GM12878 (cell line): ENCODE data around the gene SACM1L. TPM values are rescaled to one million over a fixed set of nuclear protein-coding genes. Genes with fewer than 3 reads are reported as not detected.

Source experiments
- ATAC-seq: fragments of 200-7000 bp; cut with Tn5 transposase; 3 replicates; pipeline ENCODE4 v1.9.1; 2020; ENCODE audit warnings: mild to moderate bottlenecking, moderate library complexity
- BruUV-seq: library from RNA; stranded (reverse); fragments of 400-500 nt; replicated peaks from 2 replicates; lab custom pipeline; 2021; lab: Mats Ljungman, UMichigan
- CTCF ChIA-PET: fragments of 300-600 bp; sonication (Branson Sonifier 250); formaldehyde crosslinking; extraction: SDS; loops from one replicate; lab custom pipeline; 2021; ENCODE audit warnings: inconsistent platforms; lab: Yijun Ruan, JAX
- POLR2A ChIA-PET: fragments of 350-600 bp; formaldehyde crosslinking; extraction: SDS; loops from one replicate; lab custom pipeline; 2021; ENCODE audit warnings: inconsistent platforms; lab: Charles Lee
- RAD21 ChIA-PET: fragments of 300-600 bp; sonication (Branson Sonifier 250); formaldehyde crosslinking; loops from one replicate; lab custom pipeline; 2023; ENCODE audit warnings: antibody characterized with exemption; ENCODE audit not compliant: unreplicated experiment; lab: Charles Lee
- SMC1A ChIA-PET: fragments of 300-600 bp; sonication (Branson Sonifier 250); formaldehyde crosslinking; loops from one replicate; lab custom pipeline; 2023; ENCODE audit not compliant: unreplicated experiment, uncharacterized antibody; lab: Charles Lee
- DNase-seq: peaks from one replicate; pipeline ENCODE4 v3.0.0-alpha.2; 2011; ENCODE audit warnings: low read depth, low spot score
- FAIRE-seq: peaks from 3 replicates; lab custom pipeline; 2011; peaks lifted over from hg19 to GRCh38; lab: Jason Lieb, UNC
- H2AFZ ChIP-seq: 2 replicates; pipeline ENCODE4 v1.6.0; 2011; ENCODE audit warnings: low read depth, low read length, control low read depth; ENCODE audit not compliant: control insufficient read depth
- H3K27ac ChIP-seq: 2 replicates; pipeline ENCODE4 v1.5.1; 2011; ENCODE audit warnings: control low read depth; ENCODE audit not compliant: control insufficient read depth, insufficient read depth
- H3K27me3 ChIP-seq, 2 experiments: replicated peaks in 1 of 2; 2 replicates each; pipeline versions ENCODE4 v1.6.0 to v1.6.1; 2011; ENCODE audit warnings: low read length in 1 of 2; ENCODE audit not compliant: control insufficient read depth in 2 of 2, insufficient read depth in 2 of 2
- H3K36me3 ChIP-seq, 2 experiments: 2 replicates each; pipeline ENCODE4 v1.5.1; 2011; ENCODE audit warnings: low read length in 1 of 2; ENCODE audit not compliant: control insufficient read depth in 2 of 2, insufficient read depth in 2 of 2
- H3K4me1 ChIP-seq: 2 replicates; pipeline ENCODE4 v1.6.1; 2011; ENCODE audit warnings: mild to moderate bottlenecking, low read length, moderate library complexity, mixed read lengths; ENCODE audit not compliant: control insufficient read depth, insufficient read depth
- H3K4me2 ChIP-seq: 2 replicates; pipeline ENCODE4 v1.6.0; 2011; ENCODE audit warnings: control low read depth; ENCODE audit not compliant: control insufficient read depth, insufficient read depth
- H3K4me3 ChIP-seq: fragments of 200-600 bp; sonication (generic); 2 replicates; pipeline ENCODE4 v1.5.1; 2016
- H3K79me2 ChIP-seq: 2 replicates; pipeline ENCODE4 v1.6.0; 2011; ENCODE audit warnings: low read length; ENCODE audit not compliant: control insufficient read depth, insufficient read depth
- H3K9ac ChIP-seq: 2 replicates; pipeline ENCODE4 v1.8.0; 2011; ENCODE audit warnings: low read length, control low read depth, mixed read lengths; ENCODE audit not compliant: control insufficient read depth, insufficient read depth
- H3K9me3 ChIP-seq: replicated peaks from 3 replicates; pipeline ENCODE4 v1.5.1; 2011; ENCODE audit warnings: mild to moderate bottlenecking, low read length; ENCODE audit not compliant: control insufficient read depth, insufficient read depth
- H4K20me1 ChIP-seq: 2 replicates; pipeline ENCODE4 v1.6.0; 2011; ENCODE audit not compliant: control insufficient read depth, insufficient read depth
- BMI1 ChIP-seq: fragments of 450-650 bp; IDR thresholded peaks from 2 replicates; pipeline ENCODE4 v1.6.1; 2016; ENCODE audit warnings: mild to moderate bottlenecking, moderate library complexity, borderline replicate concordance
- MEF2A ChIP-seq: IDR thresholded peaks from 2 replicates; pipeline ENCODE4 v1.6.1; 2011; ENCODE audit warnings: low read depth, mild to moderate bottlenecking, low read length, moderate library complexity; ENCODE audit not compliant: insufficient read depth
- MYC ChIP-seq: IDR thresholded peaks from 2 replicates; pipeline ENCODE4 v1.6.1; 2011; ENCODE audit warnings: mild to moderate bottlenecking, low read length, moderate library complexity, inconsistent platforms; ENCODE audit not compliant: insufficient read depth, insufficient replicate concordance, insufficient read length, severe bottlenecking
- NFYB ChIP-seq: IDR thresholded peaks from 2 replicates; pipeline ENCODE4 v1.6.1; 2011; ENCODE audit warnings: low read depth, mild to moderate bottlenecking, low read length, improper control_type of control experiment, moderate library complexity; ENCODE audit not compliant: insufficient read depth
- TCF3 ChIP-seq: IDR thresholded peaks from 2 replicates; pipeline ENCODE4 v1.6.1; 2012; ENCODE audit warnings: low read depth, mild to moderate bottlenecking, low read length, borderline replicate concordance; ENCODE audit not compliant: insufficient read depth
- ZZZ3 ChIP-seq: IDR thresholded peaks from 2 replicates; pipeline ENCODE4 v1.6.1; 2011; ENCODE audit warnings: low read depth; ENCODE audit not compliant: control insufficient read depth, insufficient read length
- WGBS: methylation state at CpG from one replicate; pipeline ENCODE4 v1.1.6; 2016; ENCODE audit warnings: low lambda C conversion rate; ENCODE audit not compliant: insufficient replicate concordance, insufficient coverage; ENCODE audit errors: missing lambda C conversion rate; 5-methylcytosine and 5-hydroxymethylcytosine counted together
- in situ Hi-C: fragments of 300-500 bp; cut with MboI; formaldehyde crosslinking; loops from 9 replicates; pipeline ENCODE4 v1.14.3; 2018; ENCODE audit warnings: mixed read lengths
- intact Hi-C: fragments of 100-400 bp; cut with micrococcal nuclease; formaldehyde crosslinking; loops from one replicate; pipeline ENCODE4 v1.14.2; 2022; ENCODE audit not compliant: unreplicated experiment
- polyA plus RNA-seq, 11 experiments: library from polyadenylated mRNA; depleted of rRNA in 4 of 11; unstranded in 6 of 11; stranded (reverse) in 5 of 11; fragments of >200 nt; fragmentation: Nextera tagmentation in 4 of 11; fragmentation: Illumina TruSeq in 1 of 11; extraction: Ambion mirVana in 4 of 11; extraction: Trizol in 1 of 11; gene quantifications; 1 replicate in 1 of 11; 2 replicates in 10 of 11; pipeline versions ENCODE4 v1.2.1 to v1.2.3, GENCODE V29; 2011 to 2016; ENCODE audit warnings: inconsistent platforms in 2 of 11, missing spikeins in 2 of 11, low read depth in 1 of 11
- total RNA-seq, 4 experiments: library from RNA; depleted of rRNA in 3 of 4; stranded (reverse); fragments of >200 nt in 3 of 4; fragmentation: Illumina TruSeq in 1 of 4; extraction: Trizol in 1 of 4; gene quantifications; 2 replicates each; pipeline versions ENCODE4 v1.2.1 to v1.2.3, GENCODE V29; 2013 to 2021

SACM1L gene
- total and polyA plus RNA-seq, 10 of the 15 experiments (the other 5 are each of a cell fraction or from before 2014, with no cell fraction given) = 16.5 to 48.3 (median 28.9) TPM

DNA sequence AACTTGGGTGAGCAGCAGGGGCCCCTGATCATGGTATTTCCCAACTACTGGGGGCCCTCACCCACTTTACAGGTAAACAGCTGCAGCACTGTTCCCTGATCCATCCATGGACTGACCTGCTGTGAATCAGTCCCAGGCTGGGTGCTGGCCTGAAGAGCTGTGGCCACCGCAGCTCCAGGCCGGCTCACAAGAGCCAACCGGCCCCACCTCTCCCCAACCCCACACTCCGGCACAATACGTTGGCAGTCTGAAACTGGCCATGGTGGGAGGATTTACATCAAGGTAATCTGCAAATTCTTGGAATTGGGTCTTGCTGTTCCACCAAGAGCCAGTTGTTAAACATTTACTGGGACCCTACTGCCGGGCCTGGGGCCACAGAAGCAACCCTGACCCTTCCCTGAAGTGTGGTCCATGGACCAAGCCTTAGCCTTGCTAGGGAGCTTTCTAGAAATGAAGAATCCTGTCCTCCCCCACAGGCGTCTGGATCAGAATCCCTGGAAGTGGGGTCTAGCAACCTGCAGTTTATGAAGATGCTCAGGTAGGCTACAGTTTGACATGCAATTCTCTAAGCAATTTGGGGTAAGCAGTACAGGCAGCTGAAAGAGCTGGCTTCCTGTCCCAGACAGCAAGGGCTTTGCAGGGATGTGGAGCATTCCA lies 103.4 kb downstream of the SACM1L start:
- no peak for FAIRE-seq
- no peak for TF ChIP-seq NFYB
- no peak for TF ChIP-seq BMI1
- TF ChIP-seq MEF2A = no peak
- no peak for TF ChIP-seq ZZZ3
- TF ChIP-seq TCF3 = no peak
- TF ChIP-seq MYC = no peak
- no peak for ATAC-seq
- ChIA-PET SMC1A (no interaction called here), RAD21 (interaction anchor here (0.6 kb wide), 1 partner anchor 37 kb away, joined by 4 read pairs; no protein-coding TSS in a partner anchor), CTCF (no interaction called here), POLR2A (no interaction called here)
- no peak overlapping the region for H3K4me2 ChIP-seq
- DNase-seq = no peak
- H3K27me3 ChIP-seq = peaks cover 2 to 17% of the 10 kb centered on the region in 2 experiments; a peak in 3 of 4 replicates
- no peak overlapping the region for H3K9ac ChIP-seq
- H2AFZ ChIP-seq = no peak overlapping the region
- intact Hi-C loops = no loop called here
- no peak overlapping the region for H3K4me3 ChIP-seq
- H3K9me3 ChIP-seq = no peaks in the 10 kb centered on the region
- peaks cover 5% of the 10 kb centered on the region for H3K4me1 ChIP-seq
- no peak overlapping the region for H3K27ac ChIP-seq
- BruUV-seq = no TSS peak
- 54% methylated on average over 7 of the region's 7 CpGs for WGBS
- H4K20me1 ChIP-seq = no peaks in the 10 kb centered on the region
- no peaks in the 10 kb centered on the region for H3K79me2 ChIP-seq
- in situ Hi-C loops = no loop called here
- no peaks in the 10 kb centered on the region for H3K36me3 ChIP-seq
